SK-N-SH (cell line): ENCODE data around the gene ANKMY1. TPM values are rescaled to one million over a fixed set of nuclear protein-coding genes. Genes with fewer than 3 reads are reported as not detected.

Experiments
- CTCF ChIA-PET: fragments of 300-600, 350-600 bp; formaldehyde crosslinking; extraction: SDS; loops from one replicate; lab custom pipeline; 2021; lab: Yijun Ruan, JAX
- POLR2A ChIA-PET: fragments of 350-600 bp; sonication (Branson Sonifier 250); formaldehyde crosslinking; extraction: SDS; loops from one replicate; lab custom pipeline; 2020; ENCODE audit warnings: antibody characterized with exemption, inconsistent platforms; lab: Yijun Ruan, JAX
- DNase-seq: peaks from one replicate; pipeline ENCODE4 v3.0.0; 2012
- H2AFZ ChIP-seq: fragments of 200-600 bp; sonication (generic); 2 replicates; pipeline ENCODE4 v1.8.1; 2016; ENCODE audit warnings: antibody characterized with exemption, mild to moderate bottlenecking, low read depth
- H3F3A ChIP-seq: fragments of 200-600 bp; sonication (generic); replicated peaks from 2 replicates; pipeline ENCODE3; 2016; ENCODE audit warnings: antibody characterized with exemption, mild to moderate bottlenecking; ENCODE audit not compliant: insufficient read depth
- H3K27ac ChIP-seq, 2 experiments: fragments of 200-500 bp in 1 of 2; fragments of 200-600 bp in 1 of 2; sonication (Bioruptor generic) in 1 of 2; sonication (generic), shearing (Covaris generic) in 1 of 2; 2 replicates each; pipeline versions ENCODE4 v1.5.1 to v1.6.1; 2014 to 2016; ENCODE audit warnings: low read depth in 2 of 2, inconsistent platforms in 1 of 2, low read length in 1 of 2, mild to moderate bottlenecking in 1 of 2, mixed read lengths in 1 of 2
- H3K27me3 ChIP-seq: fragments of 200-600 bp; sonication (generic), shearing (Covaris generic); 2 replicates; pipeline ENCODE4 v1.6.1; 2016; ENCODE audit warnings: mixed run types; ENCODE audit not compliant: insufficient read depth
- H3K36me3 ChIP-seq, 2 experiments: fragments of 200-500 bp in 1 of 2; fragments of 200-600 bp in 1 of 2; sonication (Bioruptor generic) in 1 of 2; sonication (generic) in 1 of 2; replicated peaks in 1 of 2; 2 replicates each; pipeline versions ENCODE3 to v1.5.1; 2014 to 2016; ENCODE audit warnings: low read length in 1 of 2, mild to moderate bottlenecking in 1 of 2; ENCODE audit not compliant: insufficient read depth in 2 of 2, control insufficient read depth in 1 of 2
- H3K4me1 ChIP-seq, 2 experiments: fragments of 200-500 bp in 1 of 2; fragments of 200-600 bp in 1 of 2; sonication (Bioruptor generic) in 1 of 2; sonication (generic), shearing (Covaris generic) in 1 of 2; 2 replicates each; pipeline versions ENCODE4 v1.5.1 to v1.6.1; 2014 to 2016; ENCODE audit warnings: low read depth in 1 of 2, low read length in 1 of 2, mixed run types in 1 of 2; ENCODE audit not compliant: insufficient read depth in 2 of 2, control insufficient read depth in 1 of 2
- H3K4me2 ChIP-seq: fragments of 200-600 bp; sonication (generic), shearing (Covaris generic); 2 replicates; pipeline ENCODE4 v1.6.1; 2017; ENCODE audit warnings: mixed run types
- H3K4me3 ChIP-seq, 2 experiments: fragments of 200-500 bp in 1 of 2; fragments of 200-600 bp in 1 of 2; sonication (Bioruptor generic) in 1 of 2; sonication (generic), shearing (Covaris generic) in 1 of 2; 2 replicates each; pipeline versions ENCODE4 v1.5.1 to v1.8.1; 2014 to 2016; ENCODE audit warnings: low read depth in 2 of 2, inconsistent platforms in 1 of 2, low read length in 1 of 2, mild to moderate bottlenecking in 1 of 2, mixed read lengths in 1 of 2, moderate library complexity in 1 of 2
- H3K79me2 ChIP-seq: fragments of 200-600 bp; sonication (generic); 2 replicates; pipeline ENCODE4 v1.8.1; 2017; ENCODE audit warnings: mild to moderate bottlenecking; ENCODE audit not compliant: insufficient read depth
- H3K9ac ChIP-seq: fragments of 200-600 bp; sonication (generic); 2 replicates; pipeline ENCODE4 v1.6.1; 2017; ENCODE audit warnings: mixed run types
- H3K9me2 ChIP-seq: fragments of 200-600 bp; sonication (generic); 2 replicates; pipeline ENCODE4 v1.6.1; 2017; ENCODE audit warnings: mixed run types
- H3K9me3 ChIP-seq: fragments of 200-600 bp; sonication (generic); 2 replicates; pipeline ENCODE4 v1.6.1; 2017; ENCODE audit warnings: mixed run types, mild to moderate bottlenecking, moderate library complexity
- H4K20me1 ChIP-seq: fragments of 200-600 bp; sonication (generic); 2 replicates; pipeline ENCODE4 v1.6.1; 2017; ENCODE audit warnings: mild to moderate bottlenecking, mixed run types; ENCODE audit not compliant: insufficient read depth
- ELF1 ChIP-seq: IDR thresholded peaks from 2 replicates; pipeline ENCODE4 v1.4.0; 2012
- FOSL2 ChIP-seq: IDR thresholded peaks from 2 replicates; pipeline ENCODE4 v1.4.0; 2012; ENCODE audit warnings: low read depth, mild to moderate bottlenecking, moderate library complexity, borderline replicate concordance
- FOXJ3 ChIP-seq: sonication (generic); formaldehyde crosslinking; IDR thresholded peaks from 2 replicates; pipeline ENCODE4 v1.5.1; 2020; ENCODE audit warnings: mild to moderate bottlenecking, missing genetic modification reagents
- FOXM1 ChIP-seq: IDR thresholded peaks from 2 replicates; pipeline ENCODE4 v1.4.0; 2012; ENCODE audit warnings: low read depth, mild to moderate bottlenecking
- GABPA ChIP-seq: IDR thresholded peaks from 2 replicates; pipeline ENCODE4 v1.4.0; 2012; ENCODE audit warnings: low read depth, mild to moderate bottlenecking
- MEF2A ChIP-seq: IDR thresholded peaks from 2 replicates; pipeline ENCODE4 v1.4.0; 2012; ENCODE audit warnings: low read depth, borderline replicate concordance
- MXI1 ChIP-seq: IDR thresholded peaks from 2 replicates; pipeline ENCODE4 v1.6.1; 2012; ENCODE audit warnings: mild to moderate bottlenecking, low read depth, low read length, improper control_type of control experiment
- POLR2AphosphoS5 ChIP-seq: IDR thresholded peaks from 2 replicates; pipeline ENCODE4 v1.6.1; 2012; ENCODE audit warnings: low read depth, low read length
- RCOR1 ChIP-seq: fragments of 150-350 bp; IDR thresholded peaks from 2 replicates; pipeline ENCODE4 v1.6.1; 2017; ENCODE audit warnings: antibody characterized with exemption, low read length
- RFX5 ChIP-seq: IDR thresholded peaks from 2 replicates; pipeline ENCODE4 v1.6.1; 2012; ENCODE audit warnings: mild to moderate bottlenecking, improper control_type of control experiment, low read length
- SIN3A ChIP-seq: IDR thresholded peaks from 2 replicates; pipeline ENCODE4 v1.6.1; 2012; ENCODE audit warnings: low read depth, mild to moderate bottlenecking, low read length, moderate library complexity, borderline replicate concordance
- TCF12 ChIP-seq: IDR thresholded peaks from 2 replicates; pipeline ENCODE4 v1.4.0; 2012
- WGBS: methylation state at CpG from one replicate; pipeline ENCODE4 v1.1.6; 2017; ENCODE audit warnings: low lambda C conversion rate; 5-methylcytosine and 5-hydroxymethylcytosine counted together
- polyA plus RNA-seq, 3 experiments: library from polyadenylated mRNA; depleted of rRNA; stranded (reverse); fragments of >200 nt; gene quantifications; 2 replicates each; pipeline ENCODE4 v1.2.3, GENCODE V29; 2012
- TF ChIP-seq, protein P1 (sequence below): IDR thresholded peaks from 2 replicates; pipeline ENCODE4; 2012
- TF ChIP-seq, protein P2 (sequence below): IDR thresholded peaks from 2 replicates; pipeline ENCODE4 v1.4.0; 2012; ENCODE audit warnings: low read depth, borderline replicate concordance

The ANKMY1 gene
- polyA plus RNA-seq, 1 of the 3 experiments (the other 2 are of a cell fraction): 12.1 TPM

DNA sequence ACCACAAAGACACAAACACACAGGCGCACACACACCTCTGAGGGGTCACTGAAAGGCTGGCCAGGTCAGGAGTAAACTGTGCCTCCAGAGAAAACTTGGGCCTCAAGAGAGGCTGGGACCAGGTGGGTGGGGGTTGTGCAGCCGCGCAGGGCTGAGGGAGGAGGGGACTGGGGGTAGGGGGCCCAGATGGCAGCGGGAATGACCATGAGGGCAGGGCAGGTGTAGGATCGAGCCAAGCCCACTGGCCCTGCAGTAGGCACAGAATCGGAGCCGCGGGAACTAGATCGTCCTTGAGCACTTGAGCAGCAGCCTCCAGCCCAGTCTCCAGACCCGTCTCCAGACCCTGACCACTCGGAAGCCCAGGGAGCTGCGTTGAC lies 36.8 kb downstream of the ANKMY1 start:
- H3K9ac ChIP-seq: no peak overlapping the region
- H3K27ac ChIP-seq: no peak overlapping the region

DNA sequence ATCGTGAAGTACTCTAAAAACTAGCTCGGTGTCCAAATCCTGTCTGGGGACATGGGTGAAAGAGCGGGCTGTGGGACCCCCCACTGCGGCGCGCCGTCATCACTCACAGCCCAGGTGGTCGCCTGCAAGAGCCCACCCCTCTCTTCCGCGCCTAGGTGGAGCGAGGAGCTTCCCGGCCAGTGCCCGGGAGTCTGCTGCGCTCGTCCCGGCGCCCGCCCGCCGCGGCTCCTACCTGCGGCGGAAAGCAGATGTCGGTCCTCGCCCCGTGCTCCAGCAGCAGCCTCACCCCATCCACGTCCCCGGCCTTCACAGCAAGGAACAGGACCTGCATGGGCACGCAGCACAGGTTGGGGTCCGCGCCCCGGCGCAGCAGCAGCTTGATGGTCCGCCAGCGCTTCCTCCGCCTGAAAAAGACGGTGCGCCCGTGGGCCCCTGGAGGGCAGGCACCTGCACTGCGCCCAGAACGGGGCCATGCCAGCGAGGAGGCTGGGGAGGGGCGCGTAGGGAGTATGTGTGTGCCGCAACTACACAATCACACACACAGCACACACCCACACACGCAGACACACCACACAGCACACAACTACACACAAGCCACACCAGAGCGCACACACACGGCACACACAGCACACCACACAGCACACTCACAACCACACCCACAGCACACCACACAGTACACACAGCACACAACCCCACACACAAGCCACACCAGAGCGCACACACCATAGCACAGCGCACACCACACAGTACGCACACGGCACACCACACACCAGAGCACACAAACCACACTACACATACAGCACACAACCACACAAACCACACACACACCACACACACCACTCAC lies 37.4 kb downstream of the ANKMY1 start:
- Histone ChIP-seq H3K27ac (no peak overlapping the region), H3K27me3 (no peaks in the 10 kb centered on the region), H3K79me2 (no peaks in the 10 kb centered on the region), H3F3A (no peaks in the 10 kb centered on the region), H3K9ac (no peak overlapping the region), H3K9me3 (0 out of 2 replicates have a peak, but pooled peaks cover 3% of the 10 kb centered on the region), H3K36me3 (peaks cover 15% of the 10 kb centered on the region in 2 experiments), H3K4me1 (no peaks in the 10 kb centered on the region), H3K4me3 (no peak overlapping the region), H3K4me2 (no peak overlapping the region), H3K9me2 (no peaks in the 10 kb centered on the region), H4K20me1 (no peaks in the 10 kb centered on the region), H2AFZ (no peak overlapping the region)
- TF ChIP-seq FOXM1: no peak
- POLR2A ChIA-PET: no interaction called here
- CTCF ChIA-PET: no interaction called here
- DNase-seq: no peak
- 98% methylated on average over 32 of the region's 52 CpGs for WGBS

More for the DNA sequence above, 36.8 kb downstream of the ANKMY1 start:
- Histone ChIP-seq H3K9me2 (no peaks in the 10 kb centered on the region), H3K36me3 (peaks cover 17 to 19% of the 10 kb centered on the region in 2 experiments), H3K4me3 (no peak overlapping the region), H3K4me1 (no peaks in the 10 kb centered on the region), H3K4me2 (no peak overlapping the region), H3K27me3 (no peaks in the 10 kb centered on the region), H4K20me1 (no peaks in the 10 kb centered on the region), H3K9me3 (0 out of 2 replicates have a peak, but pooled peaks cover 3% of the 10 kb centered on the region), H3K79me2 (no peaks in the 10 kb centered on the region), H3F3A (no peaks in the 10 kb centered on the region), H2AFZ (no peak overlapping the region)
- DNase-seq: no peak
- TF ChIP-seq, protein P1, sequence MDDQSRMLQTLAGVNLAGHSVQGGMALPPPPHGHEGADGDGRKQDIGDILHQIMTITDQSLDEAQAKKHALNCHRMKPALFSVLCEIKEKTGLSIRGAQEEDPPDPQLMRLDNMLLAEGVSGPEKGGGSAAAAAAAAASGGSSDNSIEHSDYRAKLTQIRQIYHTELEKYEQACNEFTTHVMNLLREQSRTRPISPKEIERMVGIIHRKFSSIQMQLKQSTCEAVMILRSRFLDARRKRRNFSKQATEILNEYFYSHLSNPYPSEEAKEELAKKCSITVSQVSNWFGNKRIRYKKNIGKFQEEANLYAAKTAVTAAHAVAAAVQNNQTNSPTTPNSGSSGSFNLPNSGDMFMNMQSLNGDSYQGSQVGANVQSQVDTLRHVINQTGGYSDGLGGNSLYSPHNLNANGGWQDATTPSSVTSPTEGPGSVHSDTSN: no peak
- TF ChIP-seq MEF2A (no peak), RCOR1 (no peak), POLR2AphosphoS5 (no peak), TCF12 (no peak), SIN3A (no peak), RFX5 (no peak), FOSL2 (no peak), FOXJ3 (CRISPR knock-in tag) (no peak), MXI1 (no peak), GABPA (no peak), ELF1 (no peak)
- TF ChIP-seq, protein P2, sequence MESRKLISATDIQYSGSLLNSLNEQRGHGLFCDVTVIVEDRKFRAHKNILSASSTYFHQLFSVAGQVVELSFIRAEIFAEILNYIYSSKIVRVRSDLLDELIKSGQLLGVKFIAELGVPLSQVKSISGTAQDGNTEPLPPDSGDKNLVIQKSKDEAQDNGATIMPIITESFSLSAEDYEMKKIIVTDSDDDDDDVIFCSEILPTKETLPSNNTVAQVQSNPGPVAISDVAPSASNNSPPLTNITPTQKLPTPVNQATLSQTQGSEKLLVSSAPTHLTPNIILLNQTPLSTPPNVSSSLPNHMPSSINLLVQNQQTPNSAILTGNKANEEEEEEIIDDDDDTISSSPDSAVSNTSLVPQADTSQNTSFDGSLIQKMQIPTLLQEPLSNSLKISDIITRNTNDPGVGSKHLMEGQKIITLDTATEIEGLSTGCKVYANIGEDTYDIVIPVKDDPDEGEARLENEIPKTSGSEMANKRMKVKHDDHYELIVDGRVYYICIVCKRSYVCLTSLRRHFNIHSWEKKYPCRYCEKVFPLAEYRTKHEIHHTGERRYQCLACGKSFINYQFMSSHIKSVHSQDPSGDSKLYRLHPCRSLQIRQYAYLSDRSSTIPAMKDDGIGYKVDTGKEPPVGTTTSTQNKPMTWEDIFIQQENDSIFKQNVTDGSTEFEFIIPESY: no peak
- CTCF ChIA-PET: no interaction called here
- POLR2A ChIA-PET: no interaction called here
- 98% methylated on average over 7 of the region's 12 CpGs for WGBS
